ENCODE data around the gene CHRNA5. TPM values are rescaled to one million over a fixed set of nuclear protein-coding genes. Genes with fewer than 3 reads are reported as not detected.
"Not testable (repeated sequence)": the region's sequence is repeated elsewhere in the genome, so short reads cannot be mapped to it uniquely, and the experiment has no call there.

Gene CHRNA5
- polyA plus RNA-seq, 2 donors = 1.5 to 2.3 TPM

DNA sequence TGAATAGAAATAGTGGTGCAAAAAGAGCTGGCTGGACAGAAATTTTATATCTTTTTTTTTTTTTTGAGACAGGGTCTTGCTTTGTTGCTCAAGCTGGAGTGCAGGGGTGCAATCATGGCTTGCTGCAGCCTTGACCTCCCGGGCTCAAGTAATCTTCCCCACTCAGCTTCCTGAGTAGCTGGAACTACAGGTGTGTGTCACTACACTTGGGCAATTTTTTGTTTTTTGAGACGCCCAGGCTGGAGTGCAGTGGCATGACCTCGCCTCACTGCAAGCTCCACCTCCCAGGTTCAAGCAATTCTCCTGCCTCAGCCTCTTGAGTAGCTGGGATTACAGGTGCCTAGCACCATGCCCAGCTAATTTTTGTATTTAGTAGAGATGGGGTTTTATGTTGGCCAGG is 33.0 kb downstream of the CHRNA5 start:
- no peaks in the 10 kb centered on the region for H3K9me3 ChIP-seq (ENCODE audit: control insufficient read depth in 2 of 2, insufficient read depth in 1 of 2, low read depth in 1 of 2, low read length in 1 of 2)

DNA sequence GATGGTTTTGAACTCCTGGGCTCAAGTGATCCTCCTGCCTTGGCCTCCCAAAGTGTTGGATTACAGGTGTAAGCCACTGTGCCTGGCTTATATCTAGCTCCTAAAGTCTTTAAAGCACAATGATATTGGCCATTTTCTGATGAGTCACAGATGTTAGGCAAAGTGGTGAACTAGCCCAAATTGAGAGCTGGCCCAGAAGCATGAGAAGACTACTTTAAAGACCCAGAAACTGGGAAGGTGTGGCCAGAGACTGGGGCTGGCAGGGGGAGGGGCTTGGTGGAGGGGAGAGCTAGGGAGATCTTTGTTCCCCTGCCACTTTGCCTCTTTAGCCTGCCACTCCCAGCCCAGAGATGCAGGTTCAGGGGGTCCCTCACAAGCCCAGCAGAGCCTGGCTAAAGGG is 33.9 kb downstream of the CHRNA5 start:
- H3K9me3 ChIP-seq (ENCODE audit: control insufficient read depth in 2 of 2, insufficient read depth in 1 of 2, low read depth in 1 of 2, low read length in 1 of 2) = no peaks in the 10 kb centered on the region
- no peak overlapping the region for H3K4me3 ChIP-seq (ENCODE audit: low read depth in 1 of 2, low read length in 2 of 2)
- no peaks in the 10 kb centered on the region for H3K27me3 ChIP-seq (ENCODE audit: control insufficient read depth in 1 of 2, insufficient read depth in 2 of 2, low read length in 2 of 2)
- no peaks in the 10 kb centered on the region for H3K36me3 ChIP-seq (ENCODE audit: control insufficient read depth in 2 of 2, insufficient read depth in 2 of 2, low read length in 1 of 2)
- no peaks in the 10 kb centered on the region for H3K4me1 ChIP-seq (ENCODE audit: control insufficient read depth in 2 of 2, insufficient read depth in 2 of 2, low read length in 1 of 2)
- H3K27ac ChIP-seq (ENCODE audit: low read depth in 2 of 2, low read length in 1 of 2) = no peak overlapping the region

More for the DNA sequence above, 33.0 kb downstream of the CHRNA5 start:
- no peaks in the 10 kb centered on the region for H3K4me1 ChIP-seq (ENCODE audit: control insufficient read depth in 2 of 2, insufficient read depth in 2 of 2, low read length in 1 of 2)
- H3K27me3 ChIP-seq (ENCODE audit: control insufficient read depth in 1 of 2, insufficient read depth in 2 of 2, low read length in 2 of 2) = no peaks in the 10 kb centered on the region
- H3K27ac ChIP-seq (ENCODE audit: low read depth in 2 of 2, low read length in 1 of 2) = no peak overlapping the region
- no peaks in the 10 kb centered on the region for H3K36me3 ChIP-seq (ENCODE audit: control insufficient read depth in 2 of 2, insufficient read depth in 2 of 2, low read length in 1 of 2)
- H3K4me3 ChIP-seq (ENCODE audit: low read depth in 1 of 2, low read length in 2 of 2) = no peak overlapping the region
- WGBS, 2 donors = 80 to 83% methylated on average over 3 of the region's 3 CpGs

DNA sequence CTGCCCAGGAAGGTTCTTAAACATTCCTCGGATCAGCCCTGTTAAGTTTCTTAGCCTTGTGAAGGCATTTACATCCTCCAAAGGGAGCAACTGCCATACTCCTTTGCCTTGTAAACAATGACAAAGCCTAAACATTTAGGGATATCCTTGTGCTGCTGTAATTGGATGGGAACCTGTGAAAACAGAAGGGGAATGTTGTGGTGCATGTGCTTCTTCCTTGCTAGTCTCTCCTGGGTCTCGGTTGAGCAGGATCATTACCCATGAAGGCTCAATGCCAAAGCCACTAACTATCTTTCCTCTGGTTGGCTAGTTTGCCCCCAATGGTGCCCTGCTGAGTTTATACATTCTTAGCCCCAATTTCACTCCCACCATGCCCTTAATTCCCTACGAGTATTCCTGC is 38.1 kb downstream of the CHRNA5 start:
- H3K36me3 ChIP-seq (ENCODE audit: control insufficient read depth in 2 of 2, insufficient read depth in 2 of 2, low read length in 1 of 2) = no peaks in the 10 kb centered on the region
- WGBS, 2 donors = 62 to 75% methylated on average over 3 of the region's 3 CpGs
- H3K9me3 ChIP-seq (ENCODE audit: control insufficient read depth in 2 of 2, insufficient read depth in 1 of 2, low read depth in 1 of 2, low read length in 1 of 2) = no peaks in the 10 kb centered on the region
- H3K27ac ChIP-seq (ENCODE audit: low read depth in 2 of 2, low read length in 1 of 2) = no peak overlapping the region
- no peak overlapping the region for H3K4me3 ChIP-seq (ENCODE audit: low read depth in 1 of 2, low read length in 2 of 2)
- no peaks in the 10 kb centered on the region for H3K27me3 ChIP-seq (ENCODE audit: control insufficient read depth in 1 of 2, insufficient read depth in 2 of 2, low read length in 2 of 2)
- H3K4me1 ChIP-seq (ENCODE audit: control insufficient read depth in 2 of 2, insufficient read depth in 2 of 2, low read length in 1 of 2) = no peaks in the 10 kb centered on the region

DNA sequence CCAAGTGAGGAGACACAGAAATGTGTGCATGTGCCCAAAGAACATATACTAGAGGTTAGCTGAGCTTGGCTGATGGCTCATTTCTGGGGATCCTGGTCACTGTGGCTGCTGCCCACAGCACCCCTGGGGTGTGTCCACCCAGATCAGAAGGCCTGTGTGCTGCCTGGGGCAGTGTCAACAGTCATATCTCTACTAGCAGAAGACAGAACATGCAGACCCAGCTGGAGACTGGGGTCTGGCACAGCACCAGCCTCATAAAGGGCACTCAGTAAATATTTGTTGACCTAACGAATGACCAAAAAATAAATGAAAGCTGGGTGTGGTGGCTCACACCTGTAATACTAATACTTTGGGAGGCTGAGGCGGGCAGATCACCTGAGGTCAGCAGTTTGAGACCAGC is 39.1 kb downstream of the CHRNA5 start:
- Histone ChIP-seq H3K9me3 (ENCODE audit: control insufficient read depth in 2 of 2, insufficient read depth in 1 of 2, low read depth in 1 of 2, low read length in 1 of 2) (no peaks in the 10 kb centered on the region), H3K36me3 (ENCODE audit: control insufficient read depth in 2 of 2, insufficient read depth in 2 of 2, low read length in 1 of 2) (no peaks in the 10 kb centered on the region), H3K4me3 (ENCODE audit: low read depth in 1 of 2, low read length in 2 of 2) (no peak overlapping the region), H3K4me1 (ENCODE audit: control insufficient read depth in 2 of 2, insufficient read depth in 2 of 2, low read length in 1 of 2) (no peaks in the 10 kb centered on the region), H3K27ac (ENCODE audit: low read depth in 2 of 2, low read length in 1 of 2) (no peak overlapping the region), H3K27me3 (ENCODE audit: control insufficient read depth in 1 of 2, insufficient read depth in 2 of 2, low read length in 2 of 2) (no peaks in the 10 kb centered on the region)
- 85% methylated on average over 2 of the region's 2 CpGs for WGBS, 2 donors

DNA sequence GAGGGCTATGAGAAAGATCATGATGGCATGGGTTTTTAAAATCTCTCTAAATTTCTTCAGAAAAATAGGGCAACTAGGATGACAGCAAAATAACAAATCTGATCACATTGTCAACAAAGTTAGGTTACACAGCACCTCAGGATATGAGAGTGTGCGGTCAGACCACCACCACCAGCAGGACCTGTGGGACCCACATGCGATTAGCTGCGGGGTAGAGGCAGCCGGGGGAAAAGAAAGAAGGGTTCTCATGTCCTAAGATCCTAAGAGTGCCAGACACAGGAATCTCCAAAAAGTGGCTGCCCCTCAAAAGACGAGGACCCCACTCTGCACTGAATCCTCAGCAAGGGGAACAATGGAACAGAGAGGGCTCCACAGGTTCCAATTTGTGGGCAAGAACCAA is 39.9 kb downstream of the CHRNA5 start:
- Histone ChIP-seq H3K36me3 (ENCODE audit: control insufficient read depth in 2 of 2, insufficient read depth in 2 of 2, low read length in 1 of 2) (no peaks in the 10 kb centered on the region), H3K27ac (ENCODE audit: low read depth in 2 of 2, low read length in 1 of 2) (no peak overlapping the region), H3K9me3 (ENCODE audit: control insufficient read depth in 2 of 2, insufficient read depth in 1 of 2, low read depth in 1 of 2, low read length in 1 of 2) (no peaks in the 10 kb centered on the region), H3K4me3 (ENCODE audit: low read depth in 1 of 2, low read length in 2 of 2) (no peak overlapping the region), H3K4me1 (ENCODE audit: control insufficient read depth in 2 of 2, insufficient read depth in 2 of 2, low read length in 1 of 2) (no peaks in the 10 kb centered on the region), H3K27me3 (ENCODE audit: control insufficient read depth in 1 of 2, insufficient read depth in 2 of 2, low read length in 2 of 2) (no peaks in the 10 kb centered on the region)
- 91% methylated on average over 5 of the region's 5 CpGs for WGBS, 2 donors

DNA sequence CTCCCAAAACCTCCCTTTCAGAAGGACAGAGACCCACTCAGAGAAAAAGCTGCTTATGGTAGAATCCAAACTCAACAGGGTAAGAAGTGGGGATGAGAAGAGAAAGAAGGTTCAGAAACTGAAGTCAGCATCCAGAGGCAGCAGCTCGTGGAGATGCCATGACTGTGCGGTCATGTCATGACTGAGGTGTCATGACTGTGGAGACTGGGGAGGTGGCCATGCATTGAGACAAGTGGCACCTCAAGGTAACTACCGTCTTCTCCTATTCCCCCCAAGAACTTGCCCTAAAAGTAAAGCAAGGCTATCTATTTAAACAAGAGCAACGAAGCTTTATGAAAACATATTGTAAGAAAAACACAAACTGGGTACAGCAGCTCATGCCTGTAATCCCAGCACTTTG is 40.4 kb downstream of the CHRNA5 start:
- H3K4me1 ChIP-seq (ENCODE audit: control insufficient read depth in 2 of 2, insufficient read depth in 2 of 2, low read length in 1 of 2) = no peaks in the 10 kb centered on the region
- H3K27ac ChIP-seq (ENCODE audit: low read depth in 2 of 2, low read length in 1 of 2) = no peak overlapping the region
- H3K27me3 ChIP-seq (ENCODE audit: control insufficient read depth in 1 of 2, insufficient read depth in 2 of 2, low read length in 2 of 2) = no peaks in the 10 kb centered on the region
- no peaks in the 10 kb centered on the region for H3K9me3 ChIP-seq (ENCODE audit: control insufficient read depth in 2 of 2, insufficient read depth in 1 of 2, low read depth in 1 of 2, low read length in 1 of 2)
- H3K36me3 ChIP-seq (ENCODE audit: control insufficient read depth in 2 of 2, insufficient read depth in 2 of 2, low read length in 1 of 2) = no peaks in the 10 kb centered on the region
- WGBS, 2 donors = 87 to 89% methylated on average over 4 of the region's 4 CpGs
- H3K4me3 ChIP-seq (ENCODE audit: low read depth in 1 of 2, low read length in 2 of 2) = no peak overlapping the region

DNA sequence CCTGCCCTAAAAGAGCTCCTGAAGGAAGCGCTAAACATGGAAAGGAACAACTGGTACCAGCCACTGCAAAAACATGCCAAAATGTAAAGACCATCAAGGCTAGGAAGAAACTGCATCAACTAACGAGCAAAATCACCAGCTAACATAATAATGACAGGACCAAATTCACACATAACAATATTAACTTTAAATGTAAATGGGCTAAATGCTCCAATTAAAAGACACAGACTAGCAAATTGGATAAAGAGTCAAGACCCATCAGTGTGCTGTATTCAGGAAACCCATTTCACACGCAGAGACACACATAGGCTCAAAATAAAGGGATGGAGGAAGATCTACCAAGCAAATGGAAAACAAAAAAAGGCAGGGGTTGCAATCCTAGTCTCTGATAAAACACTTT is 44.2 kb downstream of the CHRNA5 start:
- H3K4me3 ChIP-seq (ENCODE audit: low read depth in 1 of 2, low read length in 2 of 2); H3K27me3 ChIP-seq (ENCODE audit: control insufficient read depth in 1 of 2, insufficient read depth in 2 of 2, low read length in 2 of 2); H3K27ac ChIP-seq (ENCODE audit: low read depth in 2 of 2, low read length in 1 of 2); H3K4me1 ChIP-seq (ENCODE audit: control insufficient read depth in 2 of 2, insufficient read depth in 2 of 2, low read length in 1 of 2); H3K9me3 ChIP-seq (ENCODE audit: control insufficient read depth in 2 of 2, insufficient read depth in 1 of 2, low read depth in 1 of 2, low read length in 1 of 2); H3K36me3 ChIP-seq (ENCODE audit: control insufficient read depth in 2 of 2, insufficient read depth in 2 of 2, low read length in 1 of 2): not testable (repeated sequence)
- WGBS, 2 donors = 83 to 88% methylated on average over 2 to 3 of the region's 3 CpGs

DNA sequence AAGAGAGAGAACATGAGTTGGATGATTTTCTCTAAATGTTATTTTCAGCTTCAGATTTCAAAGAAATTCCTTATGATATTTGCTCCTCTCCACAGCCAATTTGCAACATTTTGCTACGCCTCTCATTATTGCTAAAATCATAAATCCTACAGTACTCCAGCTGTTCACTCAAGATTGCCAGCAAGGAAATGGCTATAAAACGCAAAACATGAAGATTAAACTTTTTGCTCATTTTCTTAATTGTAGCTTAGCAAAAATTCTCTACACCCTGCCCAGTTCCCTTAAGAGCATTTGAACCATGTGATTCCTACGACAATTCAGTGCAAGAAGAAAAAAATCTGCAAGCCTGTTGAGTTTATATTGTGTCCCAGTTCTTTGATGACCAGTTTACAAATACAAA is 48.7 kb downstream of the CHRNA5 start:
- H3K9me3 ChIP-seq (ENCODE audit: control insufficient read depth in 2 of 2, insufficient read depth in 1 of 2, low read depth in 1 of 2, low read length in 1 of 2) = no peaks in the 10 kb centered on the region
- no peak overlapping the region for H3K4me3 ChIP-seq (ENCODE audit: low read depth in 1 of 2, low read length in 2 of 2)
- no peak overlapping the region for H3K27ac ChIP-seq (ENCODE audit: low read depth in 2 of 2, low read length in 1 of 2)
- no peaks in the 10 kb centered on the region for H3K4me1 ChIP-seq (ENCODE audit: control insufficient read depth in 2 of 2, insufficient read depth in 2 of 2, low read length in 1 of 2)
- 54 to 63% methylated on average over 3 of the region's 3 CpGs for WGBS, 2 donors
- H3K36me3 ChIP-seq (ENCODE audit: control insufficient read depth in 2 of 2, insufficient read depth in 2 of 2, low read length in 1 of 2) = no peaks in the 10 kb centered on the region
- H3K27me3 ChIP-seq (ENCODE audit: control insufficient read depth in 1 of 2, insufficient read depth in 2 of 2, low read length in 2 of 2) = no peaks in the 10 kb centered on the region

DNA sequence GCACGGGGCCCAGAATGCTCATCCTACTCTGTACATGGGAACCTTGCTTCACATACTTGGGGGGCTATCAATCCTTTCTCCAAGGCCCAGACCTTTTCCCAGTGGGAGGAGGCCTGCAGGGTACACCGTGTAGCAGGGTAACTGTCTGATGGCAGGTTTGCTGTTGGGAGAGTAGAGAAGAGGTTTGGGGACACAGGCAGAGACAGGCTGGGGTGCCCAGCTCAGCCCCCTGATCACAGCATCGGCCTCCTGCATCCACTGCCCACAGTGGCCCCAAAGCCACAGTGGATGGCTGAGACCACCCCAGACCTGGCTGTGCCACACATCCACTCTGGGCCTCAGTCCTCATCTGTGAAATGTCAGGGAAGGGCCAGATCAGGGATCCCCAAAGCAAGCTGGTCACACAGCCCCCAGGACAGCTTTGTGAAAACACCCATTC is 49.9 kb downstream of the CHRNA5 start:
- Histone ChIP-seq H3K9me3 (ENCODE audit: control insufficient read depth in 2 of 2, insufficient read depth in 1 of 2, low read depth in 1 of 2, low read length in 1 of 2) (no peaks in the 10 kb centered on the region), H3K4me3 (ENCODE audit: low read depth in 1 of 2, low read length in 2 of 2) (no peak overlapping the region), H3K27me3 (ENCODE audit: control insufficient read depth in 1 of 2, insufficient read depth in 2 of 2, low read length in 2 of 2) (peaks cover 0 to 11% of the 10 kb centered on the region in 2 donors), H3K27ac (ENCODE audit: low read depth in 2 of 2, low read length in 1 of 2) (no peak overlapping the region), H3K36me3 (ENCODE audit: control insufficient read depth in 2 of 2, insufficient read depth in 2 of 2, low read length in 1 of 2) (no peaks in the 10 kb centered on the region), H3K4me1 (ENCODE audit: control insufficient read depth in 2 of 2, insufficient read depth in 2 of 2, low read length in 1 of 2) (peaks cover 0 to 5% of the 10 kb centered on the region in 2 donors)
- WGBS, 2 donors = 75 to 88% methylated on average over 3 of the region's 3 CpGs

DNA sequence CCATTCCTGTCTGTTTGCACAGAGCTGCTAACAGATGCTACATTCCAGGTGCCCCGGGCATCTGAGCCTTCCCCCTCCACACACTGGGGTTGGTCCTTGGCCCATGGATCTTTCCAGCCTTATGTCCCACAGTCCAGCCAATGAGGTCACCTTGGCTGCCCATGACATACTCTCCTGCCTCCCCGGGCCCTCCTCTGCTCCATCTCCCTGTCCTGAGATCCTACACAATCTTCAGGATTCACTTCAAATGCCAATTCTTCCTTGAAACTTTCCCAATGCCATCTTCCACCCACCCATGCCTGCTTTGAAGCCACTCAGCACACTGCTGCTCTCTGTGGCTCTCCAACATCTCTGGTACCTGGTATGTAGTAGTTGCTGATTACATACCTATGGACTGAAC is 51.2 kb downstream of the CHRNA5 start:
- Histone ChIP-seq H3K4me3 (ENCODE audit: low read depth in 1 of 2, low read length in 2 of 2) (no peak overlapping the region), H3K4me1 (ENCODE audit: control insufficient read depth in 2 of 2, insufficient read depth in 2 of 2, low read length in 1 of 2) (peaks cover 4 to 6% of the 10 kb centered on the region in 2 donors), H3K9me3 (ENCODE audit: control insufficient read depth in 2 of 2, insufficient read depth in 1 of 2, low read depth in 1 of 2, low read length in 1 of 2) (no peaks in the 10 kb centered on the region), H3K27me3 (ENCODE audit: control insufficient read depth in 1 of 2, insufficient read depth in 2 of 2, low read length in 2 of 2) (peaks cover 0 to 17% of the 10 kb centered on the region in 2 donors), H3K36me3 (ENCODE audit: control insufficient read depth in 2 of 2, insufficient read depth in 2 of 2, low read length in 1 of 2) (no peaks in the 10 kb centered on the region), H3K27ac (ENCODE audit: low read depth in 2 of 2, low read length in 1 of 2) (no peak overlapping the region)
- 87 to 88% methylated on average over 2 of the region's 2 CpGs for WGBS, 2 donors
